PC-9 (cell line): ENCODE results near the gene SLFNL1. TPM values are rescaled to one million over a fixed set of nuclear protein-coding genes. Genes with fewer than 3 reads are reported as not detected.

Experiments
- BruUV-seq: library from RNA; stranded (reverse); fragments of 400-500 nt; replicated peaks from 2 replicates; lab custom pipeline; 2021; lab: Mats Ljungman, UMichigan
- CTCF ChIA-PET: fragments of 300-600 bp; sonication (Branson Sonifier 250); formaldehyde crosslinking; loops from one replicate; lab custom pipeline; 2022; ENCODE audit warnings: antibody characterized with exemption; lab: Charles Lee
- POLR2A ChIA-PET: fragments of 300-600 bp; sonication (Branson Sonifier 250); formaldehyde crosslinking; loops from one replicate; lab custom pipeline; 2022; ENCODE audit warnings: antibody characterized with exemption; ENCODE audit not compliant: unreplicated experiment; lab: Charles Lee
- DNase-seq, 2 experiments: peaks; one replicate each; pipeline versions ENCODE4 v3.0.0 to v3.0.0-alpha.2; 2015 to 2022; ENCODE audit warnings: mixed read lengths in 1 of 2
- H2AFZ ChIP-seq: fragments of 200-600 bp; sonication (generic); 2 replicates; pipeline ENCODE4 v1.8.1; 2017; ENCODE audit warnings: antibody characterized with exemption
- H3F3A ChIP-seq: fragments of 200-600 bp; sonication (generic); 2 replicates; pipeline ENCODE4 v1.8.1; 2017; ENCODE audit warnings: antibody characterized with exemption, mild to moderate bottlenecking, low read depth; ENCODE audit not compliant: insufficient read depth
- H3K27ac ChIP-seq: fragments of 200-600 bp; sonication (generic); 2 replicates; pipeline ENCODE4 v1.6.1; 2016; ENCODE audit warnings: mixed run types
- H3K27me3 ChIP-seq: fragments of 200-600 bp; sonication (generic); 2 replicates; pipeline ENCODE4 v1.6.1; 2016; ENCODE audit warnings: low read depth, mixed run types; ENCODE audit not compliant: insufficient read depth
- H3K36me3 ChIP-seq: fragments of 200-600 bp; sonication (generic); 2 replicates; pipeline ENCODE4 v1.6.1; 2016; ENCODE audit warnings: low read depth, mixed run types
- H3K4me1 ChIP-seq: fragments of 200-600 bp; sonication (generic); replicated peaks from 2 replicates; pipeline ENCODE4 v1.6.1; 2016; ENCODE audit warnings: mixed run types; ENCODE audit not compliant: insufficient read depth
- H3K4me2 ChIP-seq: fragments of 200-600 bp; sonication (generic); 2 replicates; pipeline ENCODE4 v1.6.1; 2017; ENCODE audit warnings: mixed run types
- H3K4me3 ChIP-seq: fragments of 200-600 bp; sonication (generic); 2 replicates; pipeline ENCODE4 v1.6.1; 2016; ENCODE audit warnings: mixed run types
- H3K79me2 ChIP-seq: fragments of 200-600 bp; sonication (generic); 2 replicates; pipeline ENCODE4 v1.6.1; 2017; ENCODE audit warnings: low read depth, mixed run types
- H3K9me2 ChIP-seq: fragments of 200-600 bp; sonication (generic); 2 replicates; pipeline ENCODE4 v1.8.1; 2017; ENCODE audit warnings: mild to moderate bottlenecking; ENCODE audit not compliant: insufficient read depth
- H3K9me3 ChIP-seq: fragments of 200-600 bp; sonication (generic); 2 replicates; pipeline ENCODE4 v1.8.1; 2016; ENCODE audit warnings: low read depth; ENCODE audit not compliant: insufficient read depth
- H4K20me1 ChIP-seq: fragments of 200-600 bp; sonication (generic); 2 replicates; pipeline ENCODE4 v1.8.1; 2017; ENCODE audit not compliant: insufficient read depth
- EZH2 ChIP-seq: fragments of 200-600 bp; sonication (generic); IDR thresholded peaks from 2 replicates; pipeline ENCODE4 v1.8.0; 2017; ENCODE audit warnings: antibody characterized with exemption, low read depth
- intact Hi-C: fragments of 100-400 bp; cut with micrococcal nuclease; formaldehyde crosslinking; loops from one replicate; pipeline ENCODE4 v1.10.0; 2022; ENCODE audit not compliant: unreplicated experiment
- total RNA-seq: library from RNA; stranded (reverse); gene quantifications from 2 replicates; pipeline ENCODE4 v1.2.3, GENCODE V29; 2021
- TF ChIP-seq, protein P1 (sequence below): fragments of 200-600 bp; sonication (generic); conservative IDR thresholded peaks from 2 replicates; pipeline ENCODE4 v1.6.1; 2017; ENCODE audit warnings: mixed run types, antibody characterized with exemption, mild to moderate bottlenecking, moderate library complexity

The SLFNL1 gene
- total RNA-seq, 1 experiment from 2014 or later, result 0.41 TPM

- intact Hi-C loops, result no loop called here
- peaks cover 43% of the 10 kb centered on the region for H3K36me3 ChIP-seq
- no peaks in the 10 kb centered on the region for H3K27me3 ChIP-seq
- POLR2A ChIA-PET, result no interaction called here
- peak overlapping the region; percentile 92; the same call in 1 of the 2 replicates for H3K4me3 ChIP-seq
- TF ChIP-seq, protein P1, sequence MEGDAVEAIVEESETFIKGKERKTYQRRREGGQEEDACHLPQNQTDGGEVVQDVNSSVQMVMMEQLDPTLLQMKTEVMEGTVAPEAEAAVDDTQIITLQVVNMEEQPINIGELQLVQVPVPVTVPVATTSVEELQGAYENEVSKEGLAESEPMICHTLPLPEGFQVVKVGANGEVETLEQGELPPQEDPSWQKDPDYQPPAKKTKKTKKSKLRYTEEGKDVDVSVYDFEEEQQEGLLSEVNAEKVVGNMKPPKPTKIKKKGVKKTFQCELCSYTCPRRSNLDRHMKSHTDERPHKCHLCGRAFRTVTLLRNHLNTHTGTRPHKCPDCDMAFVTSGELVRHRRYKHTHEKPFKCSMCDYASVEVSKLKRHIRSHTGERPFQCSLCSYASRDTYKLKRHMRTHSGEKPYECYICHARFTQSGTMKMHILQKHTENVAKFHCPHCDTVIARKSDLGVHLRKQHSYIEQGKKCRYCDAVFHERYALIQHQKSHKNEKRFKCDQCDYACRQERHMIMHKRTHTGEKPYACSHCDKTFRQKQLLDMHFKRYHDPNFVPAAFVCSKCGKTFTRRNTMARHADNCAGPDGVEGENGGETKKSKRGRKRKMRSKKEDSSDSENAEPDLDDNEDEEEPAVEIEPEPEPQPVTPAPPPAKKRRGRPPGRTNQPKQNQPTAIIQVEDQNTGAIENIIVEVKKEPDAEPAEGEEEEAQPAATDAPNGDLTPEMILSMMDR, result no peak
- no peak for TF ChIP-seq EZH2
- CTCF ChIA-PET, result interaction anchor here (0.6 kb wide), 1 partner anchor 28 kb away, joined by 3 read pairs; no protein-coding TSS in a partner anchor
- no peak overlapping the region for H3K27ac ChIP-seq
- no peaks in the 10 kb centered on the region for H3K9me3 ChIP-seq
- no peak for DNase-seq
- peaks cover 27% of the 10 kb centered on the region for H4K20me1 ChIP-seq
- H3K79me2 ChIP-seq, result peaks cover 59% of the 10 kb centered on the region
- H3K9me2 ChIP-seq, result no peaks in the 10 kb centered on the region
- peaks cover 20% of the 10 kb centered on the region for H3F3A ChIP-seq
- peak overlapping the region; percentile 98 for H3K4me2 ChIP-seq
- no peak overlapping the region for H2AFZ ChIP-seq
- peaks cover 22% of the 10 kb centered on the region for H3K4me1 ChIP-seq
- no TSS peak for BruUV-seq
Measured at GRCh38 chr1:40981691-40982448, 39.7 kb downstream of the SLFNL1 start.

- no peaks in the 10 kb centered on the region for H3K27me3 ChIP-seq
- peaks cover 22% of the 10 kb centered on the region for H3K4me1 ChIP-seq
- DNase-seq, result peak; percentile 29 to 50
- H3K4me2 ChIP-seq, result peak overlapping the region; percentile 98
- TSS peak; percentile 29 for BruUV-seq
- peak overlapping the region; percentile 92 for H3K4me3 ChIP-seq
- H3K9me3 ChIP-seq, result no peaks in the 10 kb centered on the region
- peak overlapping the region; percentile 84; the same call in 1 of the 2 replicates for H3K27ac ChIP-seq
- intact Hi-C loops, result no loop called here
- H3K79me2 ChIP-seq, result peaks cover 56% of the 10 kb centered on the region
- H2AFZ ChIP-seq, result peak overlapping the region; percentile 61; the same call in 1 of the 2 replicates
- ChIA-PET POLR2A (interaction anchor here (0.7 to 1.1 kb wide), 4 partner anchors 23 to 1221 kb away, joined by 3 to 10 read pairs (median 6); partner anchors contain the start of gene CITED4), CTCF (interaction anchor here (0.7 kb wide), 1 partner anchor 27 kb away, joined by 3 read pairs; no protein-coding TSS in a partner anchor)
- TF ChIP-seq, protein P1, result no peak
- TF ChIP-seq EZH2, result no peak
- H4K20me1 ChIP-seq, result peaks cover 27% of the 10 kb centered on the region
- H3K36me3 ChIP-seq, result peaks cover 32% of the 10 kb centered on the region
- H3K9me2 ChIP-seq, result no peaks in the 10 kb centered on the region
- H3F3A ChIP-seq, result peaks cover 20% of the 10 kb centered on the region
Measured at GRCh38 chr1:40980453-40981121, 40.9 kb downstream of the SLFNL1 start.

GRCh38 chr1:40980068-40980452 lies 41.5 kb downstream of the SLFNL1 start:
- DNase-seq, result no peak
- H3K4me3 ChIP-seq, result peak overlapping the region; percentile 92
- peak overlapping the region; percentile 61; the same call in 1 of the 2 replicates for H2AFZ ChIP-seq
- peak overlapping the region; percentile 84; the same call in 1 of the 2 replicates for H3K27ac ChIP-seq
- intact Hi-C loops, result no loop called here
- H3K36me3 ChIP-seq, result peaks cover 28% of the 10 kb centered on the region
- H3K79me2 ChIP-seq, result peaks cover 51% of the 10 kb centered on the region
- H3K4me1 ChIP-seq, result peaks cover 22% of the 10 kb centered on the region
- H3K4me2 ChIP-seq, result peak overlapping the region; percentile 98
- H3K9me2 ChIP-seq, result no peaks in the 10 kb centered on the region
- ChIA-PET POLR2A (interaction anchor here (0.6 to 1.1 kb wide), 8 partner anchors 12 to 1220 kb away, joined by 3 to 17 read pairs (median 4); partner anchors contain the start of gene CITED4), CTCF (interaction anchor here (0.6 to 0.7 kb wide), 2 partner anchors 119 to 641 kb away, joined by 3 read pairs; no protein-coding TSS in a partner anchor)
- no peaks in the 10 kb centered on the region for H3K9me3 ChIP-seq
- H3K27me3 ChIP-seq, result no peaks in the 10 kb centered on the region
- BruUV-seq, result no TSS peak
- H4K20me1 ChIP-seq, result peaks cover 27% of the 10 kb centered on the region
- peaks cover 20% of the 10 kb centered on the region for H3F3A ChIP-seq
- TF ChIP-seq, protein P1, result no peak
- no peak for TF ChIP-seq EZH2
